ENCODE results near the gene TMOD1.
"Not testable (repeated sequence)": the region's sequence is repeated elsewhere in the genome, so short reads cannot be mapped to it uniquely, and the experiment has no call there.

Gene TMOD1

DNA sequence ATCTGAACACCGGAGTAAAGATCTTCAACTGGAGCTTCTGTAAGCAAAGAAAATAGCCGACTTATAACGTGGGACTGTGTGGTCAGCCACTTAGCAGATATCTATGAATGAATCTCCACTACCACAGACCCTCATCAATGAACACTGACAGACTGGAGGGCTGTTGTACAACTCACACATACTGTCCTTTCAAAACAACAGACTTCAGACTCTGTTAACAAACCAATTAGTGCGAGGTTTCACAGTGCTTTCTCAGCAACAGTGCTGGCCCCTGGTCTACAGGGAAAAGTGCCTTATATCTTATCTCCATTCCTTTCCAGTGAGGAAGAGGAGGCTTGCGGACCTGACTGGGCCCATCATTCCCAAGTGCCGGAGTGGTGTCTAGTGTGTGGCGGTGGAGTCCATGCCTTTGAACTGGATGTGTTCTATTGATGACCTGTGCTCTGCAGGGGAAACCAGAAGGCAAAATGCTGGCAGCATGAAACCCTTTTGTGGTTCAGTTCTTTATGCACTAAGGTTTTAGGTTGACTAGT, 97.9 kb downstream of the TMOD1 start:
- no peak for DNase-seq

DNA sequence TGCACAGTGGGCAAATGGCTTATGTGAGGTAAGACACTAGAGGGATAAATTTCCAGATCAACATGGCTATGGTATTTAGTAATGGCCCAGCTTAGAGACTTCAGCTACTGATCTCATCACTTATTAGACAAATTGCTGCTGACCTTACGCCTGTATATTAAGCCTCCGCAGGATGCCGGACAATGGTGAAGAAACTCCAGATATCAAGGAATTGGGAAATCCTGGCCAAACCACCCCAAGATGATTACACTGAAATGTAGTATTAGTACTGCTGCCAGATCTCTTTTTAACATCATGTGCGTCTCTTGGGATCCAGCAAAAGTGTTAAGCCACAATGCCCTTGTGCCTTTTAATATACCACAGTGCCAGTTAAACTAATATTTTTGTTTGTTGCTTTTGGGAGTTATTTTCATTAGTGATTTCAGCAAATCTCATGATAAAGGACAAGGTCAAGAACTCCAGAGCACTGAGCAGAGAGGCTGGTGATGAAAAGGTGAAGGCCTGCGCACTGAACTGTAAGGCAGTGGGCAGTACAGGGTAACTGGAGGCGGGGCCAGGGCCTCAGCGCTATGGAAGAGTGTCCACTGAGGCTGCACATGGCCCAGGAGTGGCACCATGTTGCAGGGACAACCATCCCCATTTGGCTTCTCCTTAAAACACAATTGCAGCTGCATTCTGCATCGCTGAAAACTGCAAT, 99.2 kb downstream of the TMOD1 start:
- DNase-seq = no peak

- DNase-seq = no peak
Observed at GRCh38 chr9:97601228-97601898, 99.9 kb downstream of the TMOD1 start.

DNA sequence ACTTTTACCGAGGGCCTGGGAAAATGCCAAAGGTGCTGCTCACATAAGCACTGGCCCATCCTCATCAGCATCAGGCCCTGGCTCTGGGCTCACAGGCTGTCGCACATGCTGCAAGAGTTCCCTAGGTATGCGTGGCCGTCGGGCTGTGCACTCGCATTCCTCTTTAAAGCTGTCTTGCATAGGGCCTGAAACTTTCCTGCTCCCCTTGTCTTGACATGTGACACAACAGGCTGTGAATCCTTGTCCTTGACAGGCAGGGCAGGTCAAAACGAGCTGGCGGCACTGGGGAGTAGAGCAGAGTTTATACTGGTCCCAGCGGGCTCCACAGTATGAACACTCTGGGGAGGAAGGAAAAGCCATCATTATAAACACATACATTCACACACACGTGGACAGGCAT, 101.0 kb downstream of the TMOD1 start:
- no peak for DNase-seq

- DNase-seq = no peak
Observed at GRCh38 chr9:97604901-97605645, 103.6 kb downstream of the TMOD1 start.

DNA sequence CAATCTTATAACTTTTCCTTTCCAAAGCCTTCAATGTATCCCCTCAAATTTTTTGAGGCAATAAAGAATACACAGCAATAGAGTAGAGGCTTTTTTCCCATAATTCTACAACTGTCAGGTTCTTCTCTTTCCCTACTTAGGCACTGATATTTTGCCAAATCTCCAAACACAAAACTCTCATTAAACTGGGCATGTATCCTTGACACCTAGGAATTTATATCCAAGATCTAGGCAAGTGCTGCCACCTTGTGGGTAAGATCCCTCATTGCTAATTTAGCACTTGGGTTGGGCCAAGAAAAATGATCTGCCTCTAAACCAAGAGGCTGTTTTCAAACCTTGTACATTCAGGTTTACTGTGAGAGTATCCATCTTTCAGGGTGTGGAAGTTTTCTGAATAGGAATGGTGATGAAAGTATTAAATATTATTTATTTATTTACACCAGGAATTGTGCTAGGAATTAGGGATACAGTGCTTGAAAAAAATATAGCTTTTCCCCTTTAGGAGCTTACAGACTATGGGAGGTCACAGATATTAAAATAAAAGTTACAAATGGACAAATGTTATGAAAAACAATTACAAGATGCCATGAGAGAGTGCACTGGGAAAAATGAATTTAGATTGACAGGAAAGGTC, 114.1 kb downstream of the TMOD1 start:
- peak; percentile 69 for DNase-seq

GRCh38 chr9:97617939-97618416, 116.5 kb downstream of the TMOD1 start:
- no peak for DNase-seq

GRCh38 chr9:97620063-97620462, 118.6 kb downstream of the TMOD1 start:
- not testable (repeated sequence) for DNase-seq

DNA sequence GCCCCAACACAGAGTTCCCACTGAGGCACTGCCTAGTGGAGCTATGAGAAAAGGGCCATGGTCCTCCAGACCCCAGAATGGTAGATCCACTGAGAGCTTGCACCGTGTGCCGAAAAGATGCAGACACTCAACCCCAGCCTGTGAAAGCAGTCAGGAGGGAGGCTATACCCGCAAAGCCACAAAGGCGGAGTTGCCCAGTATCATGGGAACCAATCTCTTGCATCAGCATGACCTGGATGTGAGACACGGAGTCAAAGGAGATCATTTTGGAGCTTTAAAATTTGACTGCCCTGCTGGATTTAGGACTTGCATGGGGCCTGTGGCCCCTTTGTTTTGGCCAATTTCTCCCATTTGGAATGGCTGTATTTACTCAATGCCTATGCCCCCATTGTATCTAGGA, 121.0 kb downstream of the TMOD1 start:
- DNase-seq = not testable (repeated sequence)

DNA sequence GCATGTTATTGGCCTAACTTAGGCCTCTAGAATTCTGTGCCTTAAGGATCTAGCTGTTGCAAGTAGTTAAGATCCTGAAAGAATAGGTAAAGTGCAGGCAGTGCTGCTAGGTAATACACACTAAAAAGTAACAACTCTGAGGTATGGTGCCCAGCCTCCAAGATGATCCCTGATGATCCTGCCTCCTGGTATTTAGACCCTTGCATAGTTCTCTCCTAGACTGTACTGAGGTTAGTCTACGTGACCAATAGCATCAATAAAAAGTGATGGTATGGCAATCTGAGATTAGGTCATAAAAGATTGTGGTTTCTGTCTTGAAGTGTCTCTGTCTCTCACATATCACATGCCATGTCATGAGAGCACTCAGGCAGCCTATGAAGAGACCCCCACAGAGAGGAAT, 122.5 kb downstream of the TMOD1 start:
- no peak for DNase-seq

GRCh38 chr9:97625620-97626019, 124.2 kb downstream of the TMOD1 start:
- no peak for DNase-seq

GRCh38 chr9:97627624-97628023, 126.2 kb downstream of the TMOD1 start:
- no peak for DNase-seq

DNA sequence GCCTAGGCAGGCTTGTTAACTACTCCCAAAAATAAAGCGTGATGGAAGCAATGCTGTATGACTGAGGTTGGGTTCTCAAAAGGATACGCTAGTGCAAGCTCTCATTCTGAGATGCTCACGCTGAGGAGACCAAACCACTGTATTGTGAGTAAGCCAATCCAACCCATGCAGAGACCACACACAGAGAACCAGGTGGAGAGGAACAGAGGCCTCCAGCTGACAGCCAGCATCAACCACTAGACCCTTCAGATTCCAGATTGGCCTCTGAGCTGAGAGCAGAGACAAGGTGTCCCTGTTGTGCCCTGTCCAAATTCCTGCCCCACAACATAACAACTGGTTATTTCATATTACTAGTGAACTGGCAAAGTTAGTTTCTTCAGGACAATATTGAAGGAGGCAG, 127.2 kb downstream of the TMOD1 start:
- DNase-seq = no peak

- no peak for DNase-seq
Observed at GRCh38 chr9:97629156-97629555, 127.7 kb downstream of the TMOD1 start.

DNA sequence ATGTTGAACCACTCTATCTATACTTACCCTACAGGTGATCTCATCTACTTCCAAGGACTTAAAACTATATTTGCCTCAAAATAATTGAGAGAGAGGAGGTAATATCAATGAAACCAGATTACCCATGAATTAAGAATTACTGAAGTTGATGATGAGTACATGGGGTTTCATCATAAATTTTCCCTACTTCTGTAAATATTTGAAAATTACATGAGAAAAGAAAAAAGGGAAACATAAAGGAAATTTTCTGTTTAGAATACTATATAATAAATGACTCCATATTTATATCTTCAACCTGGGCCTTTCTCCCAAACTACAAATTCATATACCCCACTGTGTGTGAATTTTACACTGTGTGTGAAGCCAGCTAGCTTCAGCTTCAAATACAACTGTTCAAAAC, 129.1 kb downstream of the TMOD1 start:
- DNase-seq = no peak

DNA sequence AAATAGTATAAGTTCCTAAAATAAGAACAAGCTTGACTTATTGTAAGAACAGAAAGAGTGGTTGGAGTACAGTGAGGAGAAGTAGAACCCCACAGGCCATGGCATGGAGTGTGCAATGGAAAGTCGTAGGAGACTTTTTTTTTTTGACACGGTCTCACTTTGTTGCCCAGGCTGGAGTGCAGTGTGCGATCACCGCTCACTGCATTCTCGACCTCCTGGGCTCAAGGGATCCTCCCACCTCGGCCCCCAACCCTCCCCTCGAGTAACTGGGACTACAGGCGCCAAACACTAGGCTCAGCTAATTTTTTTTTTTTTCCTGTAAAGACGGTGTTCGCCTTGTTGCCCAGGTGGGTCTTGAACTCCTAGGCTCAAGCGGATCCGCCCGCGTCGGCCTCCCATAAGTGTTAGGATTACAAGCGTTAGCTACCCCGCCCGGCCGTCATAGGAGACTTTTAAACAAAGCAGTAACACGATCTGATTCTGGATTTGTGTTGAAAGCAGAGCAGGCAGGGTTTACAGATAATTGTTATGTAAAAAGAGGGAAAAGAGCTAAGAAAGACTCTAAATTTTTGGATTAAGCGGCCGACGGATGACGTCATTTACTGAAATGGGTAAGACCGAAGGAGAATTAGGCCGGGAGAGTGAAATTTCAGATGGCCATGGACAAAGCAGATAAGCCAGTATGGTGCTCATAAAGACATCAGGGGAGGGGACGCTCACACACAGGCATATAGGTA, 130.9 kb downstream of the TMOD1 start:
- no peak for DNase-seq

- peak; percentile 96 for DNase-seq
Observed at GRCh38 chr9:97632985-97633858, 131.8 kb downstream of the TMOD1 start, which contains the start of the genes NCBP1 and TSTD2. NCBP1 (plus strand) TSS chr9:97633821; CDS start chr9:97633882, 61 bp downstream. TSTD2 (minus strand) TSS chr9:97633368; CDS start chr9:97627562, 5,806 bp downstream.

DNA sequence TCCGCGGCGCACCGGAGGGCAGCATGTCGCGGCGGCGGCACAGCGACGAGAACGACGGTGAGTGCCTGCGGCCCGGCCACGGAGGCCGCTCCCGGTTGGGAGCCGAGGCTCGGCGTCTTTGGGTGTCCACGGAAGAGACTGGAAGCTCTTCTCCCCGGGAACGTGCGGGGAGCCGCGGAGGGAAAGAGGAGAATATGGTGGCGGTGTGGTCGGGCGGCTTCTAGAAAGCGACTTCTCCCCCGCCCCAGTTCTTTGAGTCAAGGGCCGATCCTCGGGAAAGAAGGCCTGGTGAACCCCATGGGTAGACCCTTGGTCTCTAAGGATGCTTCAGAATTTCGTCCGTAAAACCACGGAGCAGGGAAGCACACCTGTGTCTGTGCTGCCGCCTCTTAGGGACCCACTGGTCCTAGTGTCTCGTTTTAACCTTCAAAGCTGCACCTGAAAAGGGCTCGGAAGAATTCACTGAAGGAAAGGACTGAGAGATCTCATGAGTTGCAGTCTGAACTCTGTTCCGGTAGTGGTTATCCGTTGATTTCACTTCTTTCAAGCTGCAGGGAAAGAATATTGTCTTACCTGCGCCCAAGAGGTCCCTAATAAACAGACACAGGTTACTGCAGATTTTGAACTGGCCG, 132.5 kb downstream of the TMOD1 start:
- peak; percentile 19 for DNase-seq

DNA sequence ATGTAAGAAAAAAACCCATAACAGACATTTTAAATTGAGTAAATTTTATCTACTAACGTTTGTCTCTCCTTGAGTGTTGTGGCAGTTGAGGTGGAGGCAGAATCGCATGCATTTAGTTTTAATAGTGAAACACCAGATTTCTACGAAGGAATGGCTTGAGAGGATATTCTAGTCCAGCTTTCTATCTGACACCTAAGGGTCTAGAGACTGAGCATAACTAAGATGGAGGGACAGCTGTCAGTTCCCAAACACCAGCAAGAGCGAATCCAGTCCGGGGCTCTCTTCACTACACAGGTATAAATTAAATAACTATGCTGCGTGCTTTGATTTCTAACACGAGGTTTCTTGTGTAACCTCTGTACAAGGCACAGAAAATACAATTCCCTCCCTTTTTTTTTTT, 133.6 kb downstream of the TMOD1 start:
- DNase-seq = no peak

DNA sequence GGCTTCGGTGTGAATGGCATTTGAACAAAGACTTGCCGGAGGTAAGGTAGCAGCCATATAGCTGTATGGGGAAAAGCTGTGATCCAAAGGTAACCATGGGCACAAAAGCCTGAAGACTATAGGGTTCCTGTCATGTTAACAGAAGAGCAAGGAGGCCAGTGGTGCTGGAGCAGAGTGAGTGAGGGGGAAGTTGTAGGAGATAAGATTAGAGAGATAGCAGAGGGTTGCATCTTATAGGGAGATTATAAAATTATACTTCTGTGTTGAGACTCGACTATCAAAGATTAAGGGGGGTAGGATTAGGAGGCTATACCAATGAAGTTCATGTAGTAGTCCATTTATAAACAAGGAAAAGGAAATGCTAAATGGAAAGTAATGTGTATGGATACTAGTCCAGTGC, 135.4 kb downstream of the TMOD1 start:
- no peak for DNase-seq

DNA sequence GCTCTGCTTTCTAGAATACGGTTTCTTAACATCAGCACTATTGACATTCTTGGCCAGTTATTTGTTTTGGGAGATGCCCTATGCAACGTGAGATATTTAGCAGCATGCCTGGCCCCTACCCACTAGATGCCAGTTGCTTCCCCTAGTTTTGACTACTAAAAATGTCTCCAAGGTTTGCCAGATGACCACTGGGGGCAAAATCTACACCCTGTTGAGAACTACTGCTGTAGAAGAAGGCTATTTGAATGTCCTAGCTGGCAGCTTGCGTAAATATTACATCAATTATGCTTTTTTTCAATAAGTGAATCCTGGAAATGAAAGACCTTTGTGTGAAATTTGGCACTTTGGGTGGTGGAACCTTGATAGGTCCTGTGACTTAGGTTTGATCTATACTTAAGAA, 137.2 kb downstream of the TMOD1 start:
- DNase-seq = no peak

All from CD4-positive, alpha-beta T cell treated with Interleukin-12 subunit alpha and Interleukin-12 subunit beta, for 1 hour (primary cell).